Stimulated activated CD8-positive, alpha-beta memory T cell treated with anti-CD3 and anti-CD28 coated beads, Interleukin-7, amount 100 ng/mL, for 1 hour (primary cell): ENCODE data around the gene PRDM12.

Source experiments
- DNase-seq, 2 donors: peaks; one replicate each; pipeline ENCODE4 v3.0.0-alpha.2; 2020; ENCODE audit warnings: low read depth in 2 of 2

The PRDM12 gene

DNA sequence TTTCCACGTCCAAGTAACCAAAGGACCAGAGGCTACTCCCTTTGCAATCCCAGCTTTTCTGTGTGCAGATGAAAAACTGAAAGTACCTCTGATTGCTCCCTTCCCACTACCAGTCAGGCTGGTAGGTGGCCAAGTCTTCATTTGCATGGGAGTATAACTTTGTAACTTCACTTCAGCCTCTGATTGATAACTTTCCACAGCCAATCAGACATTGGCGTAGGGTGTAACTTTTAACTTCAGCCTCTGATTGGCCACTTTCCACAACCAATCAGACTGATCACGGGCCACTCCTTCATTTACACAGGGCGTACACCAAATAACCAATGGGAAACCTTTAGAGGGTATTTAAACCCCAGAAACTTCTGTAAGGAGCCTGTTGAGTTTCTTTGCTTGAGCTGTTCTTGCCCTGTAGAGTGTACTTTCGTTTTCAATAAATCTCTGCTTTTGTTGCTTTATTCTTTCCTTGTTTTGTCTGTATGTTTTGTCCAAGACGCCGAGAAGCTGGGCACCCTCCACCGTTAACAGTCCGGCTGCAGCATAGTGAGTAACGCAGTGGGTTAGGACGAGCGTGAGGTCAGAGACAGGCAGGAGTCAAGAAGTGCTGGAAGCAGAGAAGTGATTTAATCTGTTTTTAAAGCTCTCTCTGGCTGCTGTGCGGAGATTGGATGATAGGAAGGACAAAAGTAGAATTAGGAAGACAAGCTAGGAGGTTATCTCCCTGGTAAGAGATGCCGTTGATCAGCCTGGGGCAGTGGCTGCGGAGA, 25.7 kb downstream of the PRDM12 start:
- DNase-seq, result no peak

DNA sequence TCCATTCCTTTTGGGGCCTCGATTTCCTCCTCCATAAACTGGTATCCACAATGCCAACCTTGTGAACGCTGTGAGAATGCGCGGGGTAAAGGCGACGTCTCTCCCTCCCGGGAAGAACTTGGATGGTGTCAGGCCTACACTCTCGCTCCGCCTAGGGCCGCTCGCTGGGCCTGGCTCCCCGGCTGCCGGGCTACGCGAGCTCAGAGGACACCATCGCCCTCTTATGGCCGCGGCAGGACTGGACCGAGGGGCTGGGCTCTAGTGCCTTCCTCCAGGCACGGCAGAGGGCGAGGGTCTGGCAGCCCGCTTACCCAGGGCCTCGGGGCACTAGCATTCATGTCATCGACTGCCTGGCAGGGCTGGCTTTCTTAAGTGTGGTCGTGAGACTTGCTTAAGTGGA, 27.9 kb downstream of the PRDM12 start:
- no peak for DNase-seq

DNA sequence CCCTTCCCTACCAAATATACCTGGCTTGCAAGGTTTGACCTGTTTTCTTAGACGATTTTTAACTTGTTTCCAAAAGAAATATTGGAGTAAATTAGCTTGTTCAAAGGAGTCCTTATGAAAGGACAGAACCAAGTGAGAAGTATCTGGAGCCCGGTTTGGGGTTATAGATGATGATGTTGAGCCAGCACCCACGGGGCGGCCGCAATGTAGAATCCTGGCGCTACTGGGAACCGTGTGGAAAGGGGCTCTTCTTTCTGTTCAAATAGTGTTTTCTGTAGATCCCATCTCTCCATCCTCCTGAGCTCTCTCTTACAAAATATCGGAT, 28.7 kb downstream of the PRDM12 start:
- DNase-seq, result no peak

DNA sequence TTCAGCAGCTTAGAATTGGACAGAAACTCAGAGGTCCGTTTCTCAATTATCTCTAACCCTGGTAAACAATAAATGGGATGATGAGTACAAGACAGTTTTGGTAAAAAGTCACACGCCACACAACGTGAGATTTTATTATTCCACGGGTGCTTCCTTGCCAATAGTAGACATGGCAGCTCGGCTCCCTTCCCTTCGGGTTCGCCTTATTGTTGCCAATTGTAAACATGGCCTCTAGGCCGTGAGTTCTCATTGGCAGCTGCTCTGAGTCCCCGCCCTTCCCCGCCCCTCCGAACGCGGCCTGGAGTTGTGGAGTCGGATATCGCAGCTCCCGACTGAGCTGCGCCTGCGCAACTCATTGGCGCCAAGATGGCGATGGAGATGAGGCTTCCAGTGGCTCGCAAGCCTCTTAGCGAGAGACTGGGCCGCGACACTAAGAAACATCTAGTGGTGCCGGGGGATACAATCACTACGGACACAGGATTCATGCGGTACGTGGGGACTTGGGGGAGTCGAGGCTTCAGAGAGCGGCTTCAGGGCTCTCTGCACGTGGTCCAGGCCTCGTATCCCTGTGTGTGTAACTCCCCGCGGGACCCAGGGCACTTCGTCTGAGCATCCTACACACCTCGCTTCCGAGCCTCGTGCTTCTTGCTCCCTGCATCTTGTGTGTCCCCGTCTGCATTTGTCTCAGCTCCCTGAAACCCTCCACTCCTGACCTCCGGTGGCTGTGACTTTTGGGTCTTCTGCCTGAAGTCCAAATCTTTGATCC, 29.2 kb downstream of the PRDM12 start, which contains the start of gene EXOSC2:
TSS of gene EXOSC2 (plus strand) at position 355 of the 766 bp plus-strand sequence. CDS start at position 367, 12 bp downstream.
- peak; percentile 92 for DNase-seq

DNA sequence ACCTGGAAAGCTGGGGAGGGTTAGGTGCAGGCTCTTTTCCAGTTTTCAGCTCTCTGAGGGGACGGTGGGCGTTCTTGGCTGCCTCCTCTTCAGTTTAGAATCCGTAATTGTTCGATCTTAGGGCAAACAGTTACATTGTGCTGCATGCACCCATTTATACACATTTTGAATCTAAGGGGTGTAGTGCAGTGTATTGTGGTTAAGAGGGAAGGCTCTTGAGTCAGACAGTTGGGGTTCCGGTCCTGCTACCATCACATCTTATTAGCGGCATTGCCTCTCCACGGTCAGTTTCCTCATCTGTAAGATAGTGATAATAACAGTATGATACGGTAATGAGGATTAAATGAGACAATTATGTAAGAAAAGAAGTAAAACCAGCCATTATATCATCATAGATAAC, 29.8 kb downstream of the PRDM12 start:
- no peak for DNase-seq

DNA sequence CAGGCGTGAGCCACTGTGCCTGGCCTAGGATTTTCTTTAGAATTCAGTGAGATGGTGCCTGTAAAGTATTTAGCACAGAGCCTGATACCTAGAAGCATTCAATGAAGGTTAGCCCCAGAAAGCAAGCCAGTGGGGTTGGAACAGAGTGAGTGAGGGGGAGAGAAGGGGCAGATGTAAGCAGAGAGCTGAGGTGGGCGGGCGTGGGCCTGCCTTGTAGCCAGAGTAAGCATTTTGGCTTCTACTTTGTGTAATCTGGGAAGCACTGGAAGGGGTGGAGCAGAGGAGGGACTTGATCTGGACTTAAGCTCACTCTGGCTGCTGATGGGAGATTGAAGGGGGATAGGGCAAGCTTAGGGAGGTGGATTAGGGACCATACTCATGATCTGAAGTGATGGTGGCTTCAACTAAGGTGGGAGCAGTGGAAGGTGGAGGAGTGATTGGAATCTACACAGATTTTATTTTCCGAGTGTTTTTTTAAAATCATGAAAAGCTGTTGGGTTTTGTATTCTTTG, 31.8 kb downstream of the PRDM12 start:
- no peak for DNase-seq

DNA sequence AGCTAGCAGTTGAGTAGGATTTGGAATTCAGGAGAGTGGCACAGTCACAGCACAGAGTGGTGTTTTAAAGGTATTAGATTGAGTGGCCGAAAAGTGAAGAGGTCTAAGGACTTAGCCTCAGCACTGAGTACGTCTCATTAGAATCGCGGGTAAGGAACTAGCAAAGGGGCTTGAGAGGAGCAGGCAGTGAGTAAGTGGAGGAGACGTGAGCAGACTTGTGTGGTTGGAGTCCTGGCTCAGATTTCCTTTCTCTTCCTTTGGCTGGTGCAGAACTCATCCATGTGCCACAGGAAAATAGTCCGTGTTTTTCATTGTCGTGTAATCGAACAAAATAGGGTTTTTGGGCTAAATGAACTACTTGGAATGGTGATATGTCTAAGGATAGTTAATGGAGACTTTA, 32.6 kb downstream of the PRDM12 start:
- DNase-seq, result no peak

DNA sequence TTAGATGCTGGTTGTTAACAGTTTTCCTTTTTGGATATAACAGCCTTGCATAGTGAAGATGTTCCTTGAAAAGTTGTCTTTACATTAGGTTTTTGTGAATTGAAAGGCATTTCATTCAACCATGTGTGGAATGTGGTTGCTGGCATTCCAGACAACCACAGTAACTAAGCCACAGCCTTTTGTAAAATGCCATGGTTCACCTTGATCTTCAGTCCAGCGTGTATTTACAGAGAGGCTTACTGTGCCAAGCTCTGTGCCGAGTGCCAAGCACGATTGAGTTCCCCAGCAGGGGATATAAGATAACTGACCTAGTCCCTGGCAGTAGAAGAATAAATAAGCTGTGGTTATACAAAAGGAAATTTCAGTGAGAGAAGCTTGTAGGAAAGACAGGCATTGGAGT, 34.1 kb downstream of the PRDM12 start:
- no peak for DNase-seq

DNA sequence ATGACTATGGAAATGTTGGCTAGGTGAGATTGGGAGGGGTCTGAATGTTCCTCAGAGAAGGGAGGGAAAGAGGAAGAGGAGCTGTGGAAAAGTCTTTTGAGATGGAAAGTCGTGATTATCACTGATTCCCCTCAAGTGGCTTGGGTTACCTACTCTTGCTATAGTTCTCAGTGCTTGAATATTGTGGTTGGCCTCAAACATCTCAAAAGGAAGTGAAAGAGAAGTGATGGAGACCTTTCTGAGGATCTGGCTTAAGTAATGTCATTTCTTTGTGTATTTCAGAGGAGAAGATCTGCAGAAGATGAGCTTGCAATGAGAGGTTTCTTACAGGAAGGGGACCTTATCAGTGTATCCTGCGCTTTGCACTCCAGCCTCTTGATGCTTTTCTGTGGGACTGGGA, 34.7 kb downstream of the PRDM12 start:
- no peak for DNase-seq

DNA sequence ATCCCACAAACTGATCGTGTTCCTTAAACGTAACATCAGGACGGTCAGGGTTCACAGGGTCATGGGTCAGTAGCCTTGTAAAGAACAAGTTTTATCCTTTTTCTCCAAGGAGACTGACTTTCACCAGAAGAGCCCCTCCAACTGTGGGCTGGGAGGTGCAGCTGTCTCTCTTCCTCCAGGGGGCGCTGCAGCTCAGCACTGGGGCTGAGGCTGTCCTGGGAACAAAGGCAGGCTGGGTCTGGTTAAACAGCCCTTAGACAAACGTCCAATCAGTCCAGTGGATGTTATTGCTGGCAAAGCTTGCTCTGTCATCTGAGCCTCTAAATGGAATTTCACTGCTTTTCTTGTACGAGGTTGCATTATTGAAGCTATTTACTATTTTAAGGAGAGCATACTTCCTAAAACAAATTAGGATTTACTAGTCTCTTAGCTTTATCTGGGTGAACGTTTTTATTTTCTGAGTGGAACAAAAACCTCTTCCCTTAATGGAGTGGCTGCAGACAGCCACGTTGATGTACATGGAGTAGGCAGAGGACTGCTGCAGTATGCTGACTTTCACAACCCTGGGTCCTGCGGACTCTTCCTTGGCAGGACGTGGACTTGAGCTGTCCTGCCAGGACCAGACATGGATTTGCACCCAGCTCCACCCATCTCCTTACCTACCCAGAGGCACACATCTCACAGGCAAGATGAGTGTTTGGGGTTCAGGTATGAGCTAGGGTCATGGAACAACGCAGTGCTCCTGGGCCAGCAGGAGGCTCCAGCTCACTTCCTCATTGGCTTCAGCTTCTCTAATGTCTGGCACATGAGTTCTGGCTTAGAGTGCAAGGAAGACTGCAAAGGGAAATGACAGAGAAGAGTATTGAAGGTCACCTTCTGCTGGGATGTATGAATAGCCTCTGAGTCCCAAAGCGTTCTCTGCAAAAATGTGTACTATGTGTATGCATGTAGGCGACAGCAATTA, 36.9 kb downstream of the PRDM12 start:
- DNase-seq, result peak; percentile 32 to 60

DNA sequence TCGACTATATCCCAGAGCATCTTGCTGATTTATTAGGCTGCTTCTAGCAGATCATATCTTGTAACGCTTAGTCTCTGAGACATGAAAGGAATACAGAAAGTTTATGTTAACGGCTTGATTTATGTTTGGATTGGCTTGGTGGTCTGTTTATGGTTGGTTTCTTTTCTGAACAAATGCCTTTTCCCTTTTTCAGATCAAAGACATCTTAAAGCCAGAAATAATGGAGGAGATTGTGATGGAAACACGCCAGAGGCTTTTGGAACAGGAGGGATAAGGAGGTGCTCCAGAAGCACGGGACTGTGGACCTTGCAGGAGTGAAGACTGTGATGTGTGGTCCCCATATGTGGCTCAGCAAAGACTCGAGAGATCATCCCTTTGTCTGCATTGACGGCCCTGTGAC, 39.1 kb downstream of the PRDM12 start:
- no peak for DNase-seq

DNA sequence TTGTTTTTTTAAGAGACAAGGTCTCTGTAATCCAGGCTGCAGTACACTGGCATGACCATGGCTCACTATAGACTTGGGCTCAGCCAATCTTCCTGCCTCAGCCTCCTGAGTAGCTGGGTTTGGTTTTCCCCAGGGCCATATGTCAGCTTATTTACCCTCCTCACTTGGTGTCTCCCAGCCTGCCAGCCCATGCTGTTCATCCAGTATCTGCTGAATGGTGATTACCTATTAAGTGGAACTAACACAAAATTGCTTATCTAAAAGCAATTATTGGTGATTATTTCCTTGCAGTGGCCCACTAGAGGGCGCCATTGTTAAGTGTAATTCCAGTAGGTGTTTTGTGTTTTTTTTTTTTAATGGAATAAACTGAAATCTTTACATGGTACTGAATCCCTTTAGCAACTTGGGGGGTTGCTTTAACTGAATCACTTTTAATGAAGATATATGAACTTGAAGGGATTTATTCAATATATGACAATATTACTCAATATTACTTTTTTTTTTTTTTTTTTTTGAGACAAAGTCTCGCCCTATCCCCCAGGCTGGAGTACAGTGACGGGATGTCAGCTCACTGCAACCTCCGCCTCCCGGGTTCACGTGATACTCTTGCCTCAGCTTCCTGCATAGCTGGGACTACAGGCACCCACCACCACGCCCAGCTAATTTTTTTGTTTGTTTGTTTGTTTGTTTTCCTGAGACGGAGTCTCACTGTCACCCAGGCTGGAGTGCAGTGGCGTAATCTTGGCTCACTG, 43.0 kb downstream of the PRDM12 start:
- DNase-seq, result peak; percentile 44 to 59

DNA sequence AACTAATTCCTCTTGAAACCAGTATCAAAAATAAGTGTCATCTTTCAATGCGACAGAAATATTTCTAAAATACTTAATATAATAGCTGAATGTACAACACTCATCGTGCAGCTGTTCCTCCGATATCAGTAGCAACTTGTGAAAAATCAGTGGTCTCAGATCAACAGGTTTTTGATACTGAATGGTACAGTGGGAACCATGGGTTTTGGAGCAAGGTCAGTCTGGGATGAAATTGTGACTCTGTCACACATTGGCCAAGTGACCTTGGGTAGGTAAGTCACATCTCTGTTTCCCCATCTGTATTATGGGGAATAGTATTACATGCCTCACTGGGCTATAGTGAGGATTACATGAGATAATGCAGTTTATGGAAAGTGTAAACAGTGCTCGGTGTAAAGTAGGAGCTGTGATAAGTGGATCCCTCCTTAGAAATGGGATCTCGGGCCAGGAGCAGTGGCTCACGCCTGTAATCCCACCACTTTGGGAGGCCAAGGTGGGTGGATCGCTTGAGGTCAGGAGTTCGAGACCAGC, 46.5 kb downstream of the PRDM12 start:
- DNase-seq, result no peak

DNA sequence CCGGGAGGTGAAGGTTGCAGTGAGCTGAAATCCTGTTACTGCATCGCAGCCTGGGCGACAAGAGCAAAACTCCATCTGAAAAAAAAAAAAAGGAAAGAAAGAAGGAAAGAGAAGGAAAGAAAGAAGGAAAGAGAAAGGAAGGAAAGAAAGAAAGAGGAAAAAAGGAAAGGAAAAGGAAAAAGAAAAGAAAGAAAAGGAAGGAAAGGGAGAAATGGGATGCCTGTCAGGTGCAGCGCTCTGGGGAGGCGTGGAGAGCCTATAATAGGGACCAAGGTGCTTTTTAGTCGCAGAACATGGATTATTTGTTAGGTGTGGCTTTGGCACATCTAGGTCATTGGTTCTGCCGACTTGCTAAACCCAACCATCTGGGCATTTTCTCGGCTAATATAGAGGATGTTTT, 47.1 kb downstream of the PRDM12 start:
- DNase-seq, result no peak

DNA sequence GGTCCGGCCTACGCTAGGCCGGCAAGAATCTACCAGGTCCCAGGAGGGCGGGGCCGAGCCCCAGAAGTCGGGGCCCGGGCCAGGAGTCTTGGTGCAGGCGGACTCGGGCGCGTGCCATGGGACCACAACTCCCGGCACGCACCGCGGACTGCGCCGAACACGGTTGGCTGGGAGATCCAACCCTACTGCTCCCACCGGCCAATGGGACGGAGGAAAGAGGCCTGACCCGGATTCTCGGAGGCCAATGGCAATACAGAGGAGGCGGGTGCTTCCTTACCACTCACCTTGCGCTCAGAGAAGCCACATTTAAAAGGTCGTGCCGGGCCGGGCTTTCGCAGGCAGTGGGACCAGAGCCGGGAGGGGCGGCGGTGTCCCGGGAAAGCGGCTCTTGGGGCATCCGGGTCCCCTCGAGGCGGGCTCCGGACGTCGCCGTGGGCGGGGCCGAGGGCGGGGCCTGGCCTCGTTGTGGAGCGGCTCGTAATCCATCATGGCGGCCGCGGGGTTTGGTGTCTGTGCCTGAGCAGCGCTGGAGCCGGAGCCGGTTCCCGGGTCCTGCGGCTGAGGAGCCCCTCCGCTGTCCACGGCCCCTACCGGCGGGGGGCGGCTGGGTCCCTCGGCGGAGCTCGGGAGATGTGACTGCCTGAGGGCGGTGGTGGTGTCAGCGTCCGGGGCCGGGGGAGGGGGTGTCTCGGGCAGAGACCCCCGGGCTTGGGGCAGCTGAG, 48.3 kb downstream of the PRDM12 start:
- peak; percentile 84 to 88 for DNase-seq

DNA sequence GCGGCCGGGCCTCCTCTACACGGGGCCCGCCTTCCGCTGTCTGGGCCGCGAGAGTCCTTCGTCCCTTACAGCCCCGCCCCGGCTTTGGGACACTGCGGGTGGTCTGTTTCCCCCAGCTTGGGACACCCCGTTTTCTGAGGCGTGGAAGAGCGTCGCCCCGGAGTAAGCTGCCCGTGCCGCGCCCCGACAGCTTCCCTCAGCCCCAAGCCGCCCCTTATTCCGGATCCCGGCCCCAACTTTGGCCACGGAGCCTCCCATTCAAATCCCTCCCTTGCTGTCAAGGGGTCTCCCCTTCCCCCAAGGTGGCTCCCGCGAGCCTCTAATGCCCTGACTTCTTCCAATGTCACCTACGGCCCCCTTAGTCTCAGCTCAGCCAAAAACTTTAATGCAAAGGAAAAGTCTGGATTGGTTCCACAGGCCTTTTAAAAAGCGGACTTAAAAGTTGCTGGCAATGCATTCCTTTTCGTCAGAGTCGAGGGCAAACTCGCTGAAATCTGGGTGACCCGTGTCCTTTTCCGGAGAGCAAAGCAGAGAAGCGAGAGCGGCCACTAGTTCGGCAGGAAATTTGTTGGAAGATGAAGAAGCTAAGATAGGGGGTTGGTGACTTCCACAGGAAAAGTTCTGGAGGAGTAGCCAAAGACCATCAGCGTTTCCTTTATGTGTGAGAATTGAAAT, 49.0 kb downstream of the PRDM12 start:
- DNase-seq, result no peak

DNA sequence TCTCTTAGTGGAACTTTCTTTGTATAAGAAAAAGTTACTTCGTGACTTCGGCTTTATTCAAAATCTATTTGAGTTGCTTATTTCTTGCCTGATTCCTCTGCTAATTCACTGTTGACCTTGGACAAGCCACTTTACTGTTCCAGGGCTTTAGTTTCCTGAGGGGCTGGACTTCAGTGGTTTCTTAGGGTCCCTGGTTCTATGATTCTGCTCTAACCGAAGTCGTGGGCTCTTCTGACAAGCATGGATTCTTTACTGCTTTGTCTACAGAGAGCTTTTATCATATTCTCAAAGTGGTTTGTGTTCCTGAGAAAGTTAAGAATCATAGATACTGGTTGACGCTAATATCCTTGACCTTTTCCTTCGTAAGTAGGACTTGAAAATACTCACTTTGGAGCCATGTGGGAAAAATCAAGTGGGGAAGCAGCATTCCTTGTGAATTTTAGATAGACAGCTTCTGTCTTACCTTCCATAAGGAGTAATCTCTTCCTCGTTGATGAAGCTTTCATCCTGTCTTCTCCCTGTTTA, 50.3 kb downstream of the PRDM12 start:
- no peak for DNase-seq

DNA sequence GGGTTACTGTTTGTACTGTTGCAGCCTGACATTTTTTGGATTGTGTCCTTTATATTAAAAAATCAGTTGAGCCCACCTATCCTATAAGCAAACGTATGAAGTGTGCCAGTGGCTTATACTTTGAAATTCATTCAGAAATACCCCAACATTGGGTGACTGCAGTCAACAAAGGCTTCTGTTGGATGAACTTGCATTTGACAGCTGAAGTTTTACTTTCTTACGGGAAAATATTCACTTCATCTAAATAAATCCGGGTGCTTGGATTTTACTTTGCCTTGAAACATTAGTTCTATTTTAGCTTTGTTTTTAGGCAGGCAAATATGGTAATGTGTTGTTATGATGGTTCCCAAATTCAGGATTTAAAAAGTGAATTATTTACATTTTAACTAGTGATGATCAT, 50.9 kb downstream of the PRDM12 start:
- no peak for DNase-seq

DNA sequence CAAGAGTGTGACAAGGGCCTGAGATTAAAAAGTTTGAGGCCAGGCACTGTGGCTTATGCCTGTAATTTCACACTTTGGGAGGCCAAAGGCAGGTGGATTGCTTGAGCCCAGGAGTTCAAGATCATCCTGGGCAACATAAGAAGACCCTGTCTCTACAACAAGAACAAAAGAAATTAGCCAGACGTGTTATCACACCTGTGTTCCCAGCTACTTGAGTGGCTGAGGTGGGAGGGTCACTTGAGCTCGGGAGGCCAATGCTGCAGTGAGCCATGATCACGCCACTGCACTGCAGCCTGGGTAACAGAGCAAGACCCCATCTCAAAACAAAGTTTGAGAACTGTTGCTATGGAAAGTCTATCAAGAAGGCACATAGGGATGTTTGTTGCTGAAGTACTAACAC, 54.2 kb downstream of the PRDM12 start:
- DNase-seq, result no peak

DNA sequence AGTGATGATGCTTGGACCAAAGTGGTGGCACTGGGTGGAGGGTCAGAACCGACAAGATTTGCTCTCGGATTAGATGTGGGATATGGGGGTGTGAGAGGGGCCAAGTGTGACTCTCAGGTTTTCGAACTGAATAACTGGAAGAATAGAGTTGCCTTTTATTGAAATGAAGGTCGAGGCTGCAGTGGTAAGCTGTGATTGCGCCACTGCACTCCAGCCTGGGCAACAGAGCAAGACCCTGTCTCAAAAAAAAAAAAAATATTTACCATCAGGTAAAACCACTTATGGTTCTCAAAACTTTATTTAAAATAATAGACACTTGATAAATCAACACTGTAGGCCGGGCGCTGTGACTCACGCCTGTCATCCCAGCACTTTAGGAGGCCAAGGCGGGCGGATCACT, 56.4 kb downstream of the PRDM12 start:
- no peak for DNase-seq
